Measurements from ENCODE around the gene KLHL6.
"Not testable (repeated sequence)": the region's sequence is repeated elsewhere in the genome, so short reads cannot be mapped to it uniquely, and the experiment has no call there.

Gene KLHL6

GRCh38 chr3:183529185-183529584 lies 26.3 kb downstream of the KLHL6 start:
- DNase-seq = no peak

GRCh38 chr3:183528758-183529157 lies 26.7 kb downstream of the KLHL6 start:
- not testable (repeated sequence) for DNase-seq

GRCh38 chr3:183527428-183528379 lies 27.8 kb downstream of the KLHL6 start:
- DNase-seq = no peak

- no peak for DNase-seq
Observed at GRCh38 chr3:183526838-183527427, 28.6 kb downstream of the KLHL6 start.

GRCh38 chr3:183524476-183524875 lies 31.0 kb downstream of the KLHL6 start:
- no peak for DNase-seq

GRCh38 chr3:183520741-183521556 lies 34.6 kb downstream of the KLHL6 start:
- not testable (repeated sequence) for DNase-seq

GRCh38 chr3:183520295-183520694 lies 35.2 kb downstream of the KLHL6 start:
- not testable (repeated sequence) for DNase-seq

- no peak for DNase-seq
Observed at GRCh38 chr3:183519891-183520290, 35.6 kb downstream of the KLHL6 start.

- no peak for DNase-seq
Observed at GRCh38 chr3:183518491-183519251, 36.8 kb downstream of the KLHL6 start.

GRCh38 chr3:183517607-183518006 lies 37.9 kb downstream of the KLHL6 start:
- no peak for DNase-seq

GRCh38 chr3:183515968-183516851 lies 39.3 kb downstream of the KLHL6 start:
- no peak for DNase-seq

- no peak for DNase-seq
Observed at GRCh38 chr3:183514021-183514420, 41.5 kb downstream of the KLHL6 start.

- DNase-seq = no peak
Observed at GRCh38 chr3:183513046-183513706, 42.3 kb downstream of the KLHL6 start.

GRCh38 chr3:183511286-183512131 lies 44.0 kb downstream of the KLHL6 start:
- not testable (repeated sequence) for DNase-seq

GRCh38 chr3:183508821-183509220 lies 46.7 kb downstream of the KLHL6 start:
- DNase-seq = no peak

- no peak for DNase-seq
Observed at GRCh38 chr3:183507551-183507950, 48.0 kb downstream of the KLHL6 start.

- no peak for DNase-seq
Observed at GRCh38 chr3:183506674-183507320, 48.7 kb downstream of the KLHL6 start.

GRCh38 chr3:183504597-183504996 lies 50.9 kb downstream of the KLHL6 start:
- DNase-seq = no peak

GRCh38 chr3:183503746-183504145 lies 51.8 kb downstream of the KLHL6 start:
- no peak for DNase-seq
